ENCODE measurements around the gene IKZF3. TPM values are rescaled to one million over a fixed set of nuclear protein-coding genes. Genes with fewer than 3 reads are reported as not detected.

Gene IKZF3
- total and polyA plus RNA-seq, 8 donors: 0.56 to 5.4 (median 1.1) TPM; not detected in 1

DNA sequence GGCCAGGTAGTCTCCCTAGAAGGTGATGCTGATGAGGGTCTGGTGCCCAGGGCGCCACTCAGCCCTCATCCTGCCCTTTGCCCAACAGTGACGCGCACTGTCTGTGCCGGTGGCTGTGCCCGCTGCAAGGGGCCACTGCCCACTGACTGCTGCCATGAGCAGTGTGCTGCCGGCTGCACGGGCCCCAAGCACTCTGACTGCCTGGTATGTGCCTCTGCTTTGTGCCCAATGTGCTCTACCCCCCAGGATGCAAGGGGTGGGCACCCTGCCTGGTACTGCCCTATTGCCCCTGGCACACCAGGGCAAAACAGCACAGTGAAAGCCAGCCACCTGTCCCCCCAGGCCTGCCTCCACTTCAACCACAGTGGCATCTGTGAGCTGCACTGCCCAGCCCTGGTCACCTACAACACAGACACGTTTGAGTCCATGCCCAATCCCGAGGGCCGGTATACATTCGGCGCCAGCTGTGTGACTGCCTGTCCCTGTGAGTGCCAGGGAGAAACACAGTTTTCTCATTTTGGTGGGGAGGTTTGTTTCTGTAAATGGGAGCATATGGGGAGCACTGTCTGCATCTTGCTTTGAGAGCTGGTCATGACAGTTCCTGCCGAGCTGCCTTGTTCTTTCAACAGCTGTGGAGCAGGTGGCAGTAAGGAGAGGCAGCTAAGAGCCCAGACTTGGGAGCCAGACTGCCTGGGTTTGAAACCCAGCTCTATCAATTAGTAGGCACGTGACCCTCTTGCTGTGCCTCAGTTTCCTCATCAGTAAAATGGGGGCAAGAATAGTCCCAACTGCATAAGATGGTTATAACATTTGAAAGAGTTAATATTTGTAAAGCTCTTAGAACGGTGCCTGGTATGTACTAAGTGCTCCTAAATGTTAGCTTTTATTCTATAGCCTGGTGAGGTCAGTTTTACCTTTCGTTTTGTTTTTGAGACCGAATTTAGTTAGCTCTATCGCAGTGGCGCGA is 153.8 kb downstream of the IKZF3 start:
- Histone ChIP-seq H3K36me3 (peaks cover 37 to 88% (median 82%) of the 10 kb centered on the region in 4 donors), H3K4me3 (no peak overlapping the region), H3K4me1 (peaks cover 17 to 34% (median 27%) of the 10 kb centered on the region in 4 donors), H3K27me3 (no peaks in the 10 kb centered on the region), H3K9me3 (no peaks in the 10 kb centered on the region), H3K27ac (no peak overlapping the region)
- TF ChIP-seq POLR2AphosphoS5 (IDR thresholded peaks at IDR 0.05) (no peak), POLR2A (IDR thresholded peaks at IDR 0.05) (no peak), EP300 (IDR thresholded peaks at IDR 0.05) (no peak)
- TF ChIP-seq, protein P1, sequence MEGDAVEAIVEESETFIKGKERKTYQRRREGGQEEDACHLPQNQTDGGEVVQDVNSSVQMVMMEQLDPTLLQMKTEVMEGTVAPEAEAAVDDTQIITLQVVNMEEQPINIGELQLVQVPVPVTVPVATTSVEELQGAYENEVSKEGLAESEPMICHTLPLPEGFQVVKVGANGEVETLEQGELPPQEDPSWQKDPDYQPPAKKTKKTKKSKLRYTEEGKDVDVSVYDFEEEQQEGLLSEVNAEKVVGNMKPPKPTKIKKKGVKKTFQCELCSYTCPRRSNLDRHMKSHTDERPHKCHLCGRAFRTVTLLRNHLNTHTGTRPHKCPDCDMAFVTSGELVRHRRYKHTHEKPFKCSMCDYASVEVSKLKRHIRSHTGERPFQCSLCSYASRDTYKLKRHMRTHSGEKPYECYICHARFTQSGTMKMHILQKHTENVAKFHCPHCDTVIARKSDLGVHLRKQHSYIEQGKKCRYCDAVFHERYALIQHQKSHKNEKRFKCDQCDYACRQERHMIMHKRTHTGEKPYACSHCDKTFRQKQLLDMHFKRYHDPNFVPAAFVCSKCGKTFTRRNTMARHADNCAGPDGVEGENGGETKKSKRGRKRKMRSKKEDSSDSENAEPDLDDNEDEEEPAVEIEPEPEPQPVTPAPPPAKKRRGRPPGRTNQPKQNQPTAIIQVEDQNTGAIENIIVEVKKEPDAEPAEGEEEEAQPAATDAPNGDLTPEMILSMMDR (IDR thresholded peaks at IDR 0.05): no peak
- 89 to 94% (median 92%) methylated on average over 17 to 20 of the region's 20 CpGs for WGBS, 5 donors
- intact Hi-C loops (cut with DNase I; ENCODE audit: low total_unique reads): no loop called here
- DNase-seq: no peak

DNA sequence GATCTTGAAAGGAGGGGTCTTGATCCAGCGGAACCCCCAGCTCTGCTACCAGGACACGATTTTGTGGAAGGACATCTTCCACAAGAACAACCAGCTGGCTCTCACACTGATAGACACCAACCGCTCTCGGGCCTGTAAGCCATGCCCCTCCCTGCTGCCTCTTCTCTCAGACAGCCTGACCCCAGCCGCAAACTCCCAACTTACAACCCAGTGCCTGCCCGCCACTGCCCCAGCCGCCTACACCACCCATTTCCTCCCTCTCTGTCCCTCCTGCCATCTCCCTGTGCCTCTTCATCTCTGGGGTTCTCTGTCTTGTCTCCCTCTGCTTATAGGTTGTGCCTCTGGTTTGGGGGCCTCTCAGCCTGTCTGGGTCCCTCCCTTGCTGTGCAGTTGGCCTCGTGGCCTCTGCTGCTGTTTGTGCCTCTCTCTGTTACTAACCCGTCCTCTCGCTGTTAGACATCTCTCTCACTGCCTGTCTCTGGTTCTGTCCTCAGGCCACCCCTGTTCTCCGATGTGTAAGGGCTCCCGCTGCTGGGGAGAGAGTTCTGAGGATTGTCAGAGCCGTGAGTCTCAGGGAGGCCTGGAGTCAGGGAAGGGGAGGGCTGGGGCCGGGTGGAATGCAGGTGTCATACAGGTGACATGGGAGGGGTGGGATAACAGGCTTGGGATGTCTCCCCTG is 154.7 kb downstream of the IKZF3 start:
- 85 to 90% (median 87%) methylated on average over 13 to 14 of the region's 14 CpGs for WGBS, 5 donors
- intact Hi-C loops (cut with DNase I; ENCODE audit: low total_unique reads): no loop called here
- Histone ChIP-seq H3K4me3 (no peak overlapping the region), H3K27ac (no peak overlapping the region), H3K4me1 (peaks cover 25 to 41% (median 32%) of the 10 kb centered on the region in 4 donors), H3K27me3 (no peaks in the 10 kb centered on the region), H3K9me3 (no peaks in the 10 kb centered on the region), H3K36me3 (peaks cover 31 to 80% (median 76%) of the 10 kb centered on the region in 4 donors)
- TF ChIP-seq POLR2A (IDR thresholded peaks at IDR 0.05): no peak
- TF ChIP-seq, protein P1 (IDR thresholded peaks at IDR 0.05): no peak
- no peak for TF ChIP-seq POLR2AphosphoS5 (IDR thresholded peaks at IDR 0.05)
- no peak for TF ChIP-seq EP300 (IDR thresholded peaks at IDR 0.05)
- no peak for DNase-seq

Small RNAs within 50 kb of the gene (small RNA-seq; reads per million reads assigned to genes)
- gene AC090844.1 (0 reads per million in 4 donors), gene MIR4728 (0 to 0.34 (median 0.18) reads per million in 4 donors)

Other genes starting within 250 kb of the IKZF3 start
- 100 to 1,000 TPM in 1 of 5 donors, 10 to 100 TPM in 2, 1 to 10 TPM in 1, under 1 TPM in 1; 0.58 to 279 (median 11.0) TPM for gene PPP1R1B, start 237.4 kb downstream of the IKZF3 start, total RNA-seq
- gene PPP1R1B, start 237.4 kb downstream of the IKZF3 start, polyA plus RNA-seq: 10 to 100 TPM in 1 of 3 donors, 1 to 10 TPM in 2; 5.0 to 20.9 (median 9.5) TPM
- 1,000 to 10,000 TPM in 1 of 5 donors, 100 to 1,000 TPM in 1, 10 to 100 TPM in 3; 26.4 to 1,091 (median 72.1) TPM for gene STARD3, start 227.2 kb downstream of the IKZF3 start, total RNA-seq
- gene STARD3, start 227.2 kb downstream of the IKZF3 start, polyA plus RNA-seq: 10 to 100 TPM; 28.1 to 53.5 (median 30.8) TPM
- 1 to 10 TPM in 1 of 5 donors, under 1 TPM in 2, not detected in 2; 0.89 to 4.3 (median 0.92) TPM for gene TCAP, start 199.0 kb downstream of the IKZF3 start, total RNA-seq
- gene TCAP, start 199.0 kb downstream of the IKZF3 start, polyA plus RNA-seq: 10 to 100 TPM in 1 of 3 donors, 1 to 10 TPM in 1, under 1 TPM in 1; 0.88 to 14.1 (median 3.5) TPM
- 1 to 10 TPM in 2 of 5 donors, under 1 TPM in 1, not detected in 2; 0.45 to 9.0 (median 2.9) TPM for gene PNMT, start 195.9 kb downstream of the IKZF3 start, total RNA-seq
- 10 to 100 TPM in 2 of 3 donors, 1 to 10 TPM in 1; 5.3 to 16.6 (median 13.0) TPM for gene PNMT, start 195.9 kb downstream of the IKZF3 start, polyA plus RNA-seq
- 10 to 100 TPM in 3 of 5 donors, 1 to 10 TPM in 2; 3.2 to 42.9 (median 22.4) TPM for gene PGAP3, start 176.3 kb downstream of the IKZF3 start, total RNA-seq
- 10 to 100 TPM in 2 of 3 donors, 1 to 10 TPM in 1; 9.1 to 21.5 (median 11.2) TPM for gene PGAP3, start 176.3 kb downstream of the IKZF3 start, polyA plus RNA-seq
- 100 to 1,000 TPM in 2 of 5 donors, 10 to 100 TPM in 3; 53.1 to 402 (median 81.7) TPM for gene ERBB2, start 164.2 kb downstream of the IKZF3 start, total RNA-seq
- 10 to 100 TPM; 13.1 to 47.7 (median 25.3) TPM for gene ERBB2, start 164.2 kb downstream of the IKZF3 start, polyA plus RNA-seq
- gene MIEN1, start 133.8 kb downstream of the IKZF3 start, total RNA-seq: 100 to 1,000 TPM in 2 of 5 donors, 10 to 100 TPM in 2, 1 to 10 TPM in 1; 9.3 to 312 (median 25.9) TPM
- gene MIEN1, start 133.8 kb downstream of the IKZF3 start, polyA plus RNA-seq: 100 to 1,000 TPM; 106 to 134 (median 132) TPM
- 10 to 100 TPM in 3 of 5 donors, 1 to 10 TPM in 2; 2.3 to 43.9 (median 31.2) TPM for gene GRB7, start 126.4 kb downstream of the IKZF3 start, total RNA-seq
- gene GRB7, start 126.4 kb downstream of the IKZF3 start, polyA plus RNA-seq: 10 to 100 TPM in 2 of 3 donors, 1 to 10 TPM in 1; 9.5 to 34.7 (median 14.7) TPM
- gene ZPBP2, start 3.9 kb upstream of the IKZF3 start, total RNA-seq: not detected
- gene ZPBP2, start 3.9 kb upstream of the IKZF3 start, polyA plus RNA-seq: not detected
- gene GSDMB, start 54.3 kb upstream of the IKZF3 start, total RNA-seq: 10 to 100 TPM in 4 of 5 donors, 1 to 10 TPM in 1; 9.4 to 91.5 (median 33.0) TPM
- 10 to 100 TPM; 12.1 to 46.6 (median 25.0) TPM for gene GSDMB, start 54.3 kb upstream of the IKZF3 start, polyA plus RNA-seq
- gene ORMDL3, start 63.3 kb upstream of the IKZF3 start, total RNA-seq: 100 to 1,000 TPM in 1 of 5 donors, 10 to 100 TPM in 4; 16.5 to 117 (median 64.5) TPM
- gene ORMDL3, start 63.3 kb upstream of the IKZF3 start, polyA plus RNA-seq: 10 to 100 TPM; 28.6 to 44.3 (median 34.5) TPM
- not detected for gene LRRC3C, start 63.4 kb upstream of the IKZF3 start, total RNA-seq
- gene LRRC3C, start 63.4 kb upstream of the IKZF3 start, polyA plus RNA-seq: not detected
- gene GSDMA, start 98.7 kb upstream of the IKZF3 start, total RNA-seq: not detected
- under 1 TPM in 2 of 3 donors, not detected in 1; 0.08 to 0.92 TPM for gene GSDMA, start 98.7 kb upstream of the IKZF3 start, polyA plus RNA-seq
- gene PSMD3, start 116.5 kb upstream of the IKZF3 start, total RNA-seq: 100 to 1,000 TPM in 1 of 5 donors, 10 to 100 TPM in 4; 13.4 to 140 (median 41.7) TPM
- gene PSMD3, start 116.5 kb upstream of the IKZF3 start, polyA plus RNA-seq: 10 to 100 TPM; 45.9 to 53.8 (median 51.2) TPM
- 1 to 10 TPM in 2 of 5 donors, under 1 TPM in 1, not detected in 2; 0.55 to 1.7 (median 1.2) TPM for gene CSF3, start 151.1 kb upstream of the IKZF3 start, total RNA-seq
- gene CSF3, start 151.1 kb upstream of the IKZF3 start, polyA plus RNA-seq: 10 to 100 TPM in 1 of 3 donors, 1 to 10 TPM in 2; 1.4 to 16.2 (median 4.0) TPM
- gene MED24, start 190.1 kb upstream of the IKZF3 start, total RNA-seq: 100 to 1,000 TPM in 2 of 5 donors, 10 to 100 TPM in 3; 55.4 to 336 (median 91.6) TPM
- 10 to 100 TPM; 24.1 to 49.5 (median 32.7) TPM for gene MED24, start 190.1 kb upstream of the IKZF3 start, polyA plus RNA-seq
- gene THRA, start 198.7 kb upstream of the IKZF3 start, total RNA-seq: 10 to 100 TPM; 21.1 to 52.2 (median 38.4) TPM
- 10 to 100 TPM; 21.4 to 37.0 (median 26.4) TPM for gene THRA, start 198.7 kb upstream of the IKZF3 start, polyA plus RNA-seq
- gene NR1D1, start 236.3 kb upstream of the IKZF3 start, total RNA-seq: 10 to 100 TPM in 2 of 5 donors, 1 to 10 TPM in 3; 2.8 to 14.9 (median 9.0) TPM
- 10 to 100 TPM in 1 of 3 donors, 1 to 10 TPM in 2; 5.5 to 20.5 (median 9.6) TPM for gene NR1D1, start 236.3 kb upstream of the IKZF3 start, polyA plus RNA-seq

Data from stomach (tissue), 9 donors.